Smooth muscle cell (in vitro differentiated cells): Measurements from ENCODE around the gene ARTN. TPM values are rescaled to one million over a fixed set of nuclear protein-coding genes. Genes with fewer than 3 reads are reported as not detected.

ENCODE experiments used
- DNase-seq: peaks from one replicate; lab custom pipeline; 2025; ENCODE audit not compliant: unreplicated experiment; lab: John Stamatoyannopoulos, UW
- H2AFZ ChIP-seq: fragments of 200-600 bp; sonication (generic); 2 replicates; pipeline ENCODE4 v1.6.0; 2016; ENCODE audit warnings: antibody characterized with exemption, low read depth, mild to moderate bottlenecking
- H3F3A ChIP-seq: fragments of 200-600 bp; sonication (generic); 2 replicates; pipeline ENCODE4 v1.6.0; 2017; ENCODE audit warnings: antibody characterized with exemption, low read depth
- H3K27ac ChIP-seq: fragments of 200-600 bp; sonication (generic); 2 replicates; pipeline ENCODE4 v1.5.1; 2016; ENCODE audit warnings: low read depth, mild to moderate bottlenecking
- H3K27me3 ChIP-seq: fragments of 200-600 bp; sonication (generic); 2 replicates; pipeline ENCODE4 v1.6.1; 2016; ENCODE audit warnings: low read depth, mild to moderate bottlenecking
- H3K36me3 ChIP-seq: fragments of 200-600 bp; sonication (generic); 2 replicates; pipeline ENCODE4 v1.5.1; 2016; ENCODE audit warnings: low read depth
- H3K4me1 ChIP-seq: fragments of 200-600 bp; sonication (generic); 2 replicates; pipeline ENCODE4 v1.5.1; 2016; ENCODE audit warnings: low read depth
- H3K4me2 ChIP-seq: fragments of 200-600 bp; sonication (generic); 2 replicates; pipeline ENCODE4 v1.6.0; 2016; ENCODE audit warnings: mild to moderate bottlenecking
- H3K4me3 ChIP-seq: fragments of 200-600 bp; sonication (generic); 2 replicates; pipeline ENCODE4 v1.5.1; 2016; ENCODE audit warnings: mild to moderate bottlenecking
- H3K79me2 ChIP-seq: fragments of 200-600 bp; sonication (generic); 2 replicates; pipeline ENCODE4 v1.6.0; 2016; ENCODE audit warnings: low read depth, mild to moderate bottlenecking
- H3K9ac ChIP-seq: fragments of 200-600 bp; sonication (generic); 2 replicates; pipeline ENCODE4 v1.6.0; 2016; ENCODE audit warnings: low read depth
- H3K9me3 ChIP-seq: fragments of 200-600 bp; sonication (generic); replicated peaks from 2 replicates; pipeline ENCODE4 v1.5.1; 2016; ENCODE audit warnings: low read depth
- H4K20me1 ChIP-seq: fragments of 200-600 bp; sonication (generic); 2 replicates; pipeline ENCODE4 v1.6.0; 2016; ENCODE audit warnings: low read depth
- WGBS: methylation state at CpG from one replicate; pipeline ENCODE4 v1.1.7; 2016; ENCODE audit warnings: low lambda C conversion rate; 5-methylcytosine and 5-hydroxymethylcytosine counted together
- polyA plus RNA-seq: library from polyadenylated mRNA; unstranded; fragments of >200 nt; fragmentation: Nextera tagmentation; extraction: Ambion mirVana; gene quantifications from 2 replicates; pipeline ENCODE4 v1.2.1, GENCODE V29; 2016
- total RNA-seq: library from RNA; depleted of rRNA; stranded (reverse); fragments of >200 nt; gene quantifications from 2 replicates; pipeline ENCODE4 v1.2.3, GENCODE V29; 2014
- TF ChIP-seq, protein P1 (sequence below): fragments of 200-600 bp; sonication (generic); IDR thresholded peaks from 2 replicates; pipeline ENCODE4 v1.5.1; 2017; ENCODE audit warnings: borderline replicate concordance, mild to moderate bottlenecking, antibody characterized with exemption; ENCODE audit not compliant: insufficient read depth, poor library complexity, severe bottlenecking

ARTN gene
- total and polyA plus RNA-seq, 2 experiments from 2014 or later, result 0.27 to 0.36 TPM

DNA sequence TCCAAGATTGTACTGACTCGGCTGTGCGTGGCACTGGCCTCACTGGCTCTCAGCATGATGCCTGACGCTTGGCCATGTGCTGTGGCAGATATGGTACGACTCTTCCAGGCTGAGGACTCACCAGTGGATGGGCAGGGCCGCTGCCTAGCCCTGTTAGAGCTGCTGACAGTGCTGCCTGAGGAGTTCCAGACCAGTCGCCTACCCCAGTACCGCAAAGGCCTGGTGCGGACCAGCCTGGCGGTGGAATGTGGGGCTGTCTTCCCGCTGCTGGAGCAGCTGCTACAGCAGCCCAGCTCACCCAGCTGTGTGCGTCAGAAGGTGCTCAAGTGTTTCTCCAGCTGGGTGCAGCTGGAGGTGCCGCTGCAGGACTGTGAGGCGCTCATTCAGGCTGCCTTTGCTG, 16.1 kb downstream of the ARTN start:
- 85% methylated on average over 13 of the region's 13 CpGs for WGBS
- peaks cover 23% of the 10 kb centered on the region for H3K79me2 ChIP-seq

DNA sequence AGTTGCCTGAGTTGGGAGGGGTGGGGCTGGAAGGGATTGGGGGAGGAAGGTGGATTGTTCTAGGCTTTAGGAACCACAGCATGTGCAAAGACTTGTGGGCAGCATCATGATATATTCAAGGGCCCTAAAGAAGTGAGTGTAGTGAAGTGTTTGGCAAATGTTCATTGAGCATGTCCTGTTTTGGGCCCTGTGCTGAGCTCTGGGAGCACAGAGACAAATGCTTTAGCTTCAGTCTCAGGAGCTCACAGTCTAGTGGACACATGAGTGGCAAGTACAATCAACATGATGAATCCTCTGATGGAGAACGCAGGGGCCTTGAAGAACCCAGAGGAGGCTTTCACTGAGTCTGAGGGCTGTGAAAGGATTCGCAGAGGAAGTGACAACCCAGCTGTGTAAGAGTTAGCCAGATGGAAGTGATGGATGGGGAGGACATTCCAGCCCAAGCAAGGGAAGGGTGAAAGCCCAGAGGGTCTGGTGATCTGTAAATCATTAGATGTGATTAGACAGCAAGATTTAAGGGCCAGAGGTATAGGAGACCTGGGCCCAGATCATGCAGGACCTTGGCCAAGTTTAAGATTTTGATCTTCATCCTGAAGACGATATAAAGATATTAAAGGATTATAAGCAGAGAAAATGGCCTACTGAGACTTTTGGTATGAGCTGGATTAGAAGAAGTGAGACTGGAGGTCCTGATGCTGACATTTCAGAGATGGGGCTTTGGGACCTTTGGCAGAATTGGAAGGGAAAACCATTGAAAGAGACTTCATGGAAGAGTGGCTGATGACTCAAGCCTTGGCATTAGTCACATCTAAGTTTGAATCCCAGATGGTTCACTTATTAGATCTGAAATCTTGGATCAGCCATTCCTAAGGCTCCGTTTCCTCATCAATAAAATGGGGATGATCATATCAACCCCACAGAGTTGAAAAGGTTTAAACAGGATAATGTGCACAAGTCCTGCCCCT, 17.7 kb downstream of the ARTN start:
- Histone ChIP-seq H3K36me3 (no peaks in the 10 kb centered on the region), H3K9ac (no peak overlapping the region), H3K27me3 (no peaks in the 10 kb centered on the region), H3K27ac (no peak overlapping the region), H3F3A (no peaks in the 10 kb centered on the region), H3K4me2 (no peak overlapping the region), H2AFZ (no peak overlapping the region), H3K4me3 (no peak overlapping the region), H3K79me2 (peaks cover 23% of the 10 kb centered on the region), H3K9me3 (no peaks in the 10 kb centered on the region), H4K20me1 (peaks cover 49% of the 10 kb centered on the region), H3K4me1 (peaks cover 8% of the 10 kb centered on the region)
- WGBS, result 96% methylated on average over 4 of the region's 4 CpGs
- TF ChIP-seq, protein P1, sequence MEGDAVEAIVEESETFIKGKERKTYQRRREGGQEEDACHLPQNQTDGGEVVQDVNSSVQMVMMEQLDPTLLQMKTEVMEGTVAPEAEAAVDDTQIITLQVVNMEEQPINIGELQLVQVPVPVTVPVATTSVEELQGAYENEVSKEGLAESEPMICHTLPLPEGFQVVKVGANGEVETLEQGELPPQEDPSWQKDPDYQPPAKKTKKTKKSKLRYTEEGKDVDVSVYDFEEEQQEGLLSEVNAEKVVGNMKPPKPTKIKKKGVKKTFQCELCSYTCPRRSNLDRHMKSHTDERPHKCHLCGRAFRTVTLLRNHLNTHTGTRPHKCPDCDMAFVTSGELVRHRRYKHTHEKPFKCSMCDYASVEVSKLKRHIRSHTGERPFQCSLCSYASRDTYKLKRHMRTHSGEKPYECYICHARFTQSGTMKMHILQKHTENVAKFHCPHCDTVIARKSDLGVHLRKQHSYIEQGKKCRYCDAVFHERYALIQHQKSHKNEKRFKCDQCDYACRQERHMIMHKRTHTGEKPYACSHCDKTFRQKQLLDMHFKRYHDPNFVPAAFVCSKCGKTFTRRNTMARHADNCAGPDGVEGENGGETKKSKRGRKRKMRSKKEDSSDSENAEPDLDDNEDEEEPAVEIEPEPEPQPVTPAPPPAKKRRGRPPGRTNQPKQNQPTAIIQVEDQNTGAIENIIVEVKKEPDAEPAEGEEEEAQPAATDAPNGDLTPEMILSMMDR, result no peak
- DNase-seq, result no peak

More for the DNA sequence above, 16.1 kb downstream of the ARTN start:
- Histone ChIP-seq H3K9ac (no peak overlapping the region), H3K36me3 (no peaks in the 10 kb centered on the region), H3K4me3 (no peak overlapping the region), H3F3A (no peaks in the 10 kb centered on the region), H3K4me1 (peaks cover 8% of the 10 kb centered on the region), H2AFZ (no peak overlapping the region), H3K9me3 (no peaks in the 10 kb centered on the region), H3K27ac (no peak overlapping the region), H3K27me3 (no peaks in the 10 kb centered on the region), H3K4me2 (no peak overlapping the region), H4K20me1 (peaks cover 38% of the 10 kb centered on the region)
- DNase-seq, result no peak
- TF ChIP-seq, protein P1, result no peak

DNA sequence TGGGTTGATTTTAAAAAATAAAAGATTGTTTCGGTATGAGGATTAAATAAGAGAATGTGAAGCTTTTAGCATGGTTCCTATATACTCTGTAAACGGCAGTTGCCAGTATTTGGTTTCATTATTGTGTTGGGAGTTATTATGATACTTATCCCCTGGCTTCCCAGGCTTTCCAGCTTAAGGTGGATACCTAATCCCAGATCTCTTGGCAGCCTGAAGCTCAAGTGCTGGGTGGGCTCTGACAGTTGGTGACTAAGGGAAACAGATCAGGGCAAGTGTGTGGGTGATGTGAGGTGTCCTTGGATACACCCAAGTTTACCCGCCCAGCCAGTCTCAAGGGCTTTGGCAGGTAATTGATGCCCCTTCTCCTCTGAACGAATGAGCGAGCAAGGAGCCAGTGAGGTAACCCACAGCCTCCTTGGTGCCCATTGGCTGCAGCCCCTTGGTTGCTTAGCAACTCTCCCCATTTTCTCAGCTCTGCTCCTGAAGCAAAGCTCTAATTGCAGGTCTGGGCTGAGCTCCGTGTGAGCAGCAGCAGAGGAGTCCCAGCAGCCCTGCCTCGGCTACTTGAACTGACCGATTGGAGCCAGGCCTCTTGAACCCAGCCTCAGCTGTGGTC, 19.2 kb downstream of the ARTN start:
- peaks cover 1% of the 10 kb centered on the region for H3K4me1 ChIP-seq
- DNase-seq, result no peak
- H3K9me3 ChIP-seq, result no peaks in the 10 kb centered on the region
- H2AFZ ChIP-seq, result no peak overlapping the region
- H3K79me2 ChIP-seq, result peaks cover 16% of the 10 kb centered on the region
- 71% methylated on average over 8 of the region's 8 CpGs for WGBS
- H3K4me2 ChIP-seq, result no peak overlapping the region
- H3K27me3 ChIP-seq, result no peaks in the 10 kb centered on the region
- TF ChIP-seq, protein P1, result no peak
- peaks cover 49% of the 10 kb centered on the region for H4K20me1 ChIP-seq
- no peak overlapping the region for H3K9ac ChIP-seq
- no peak overlapping the region for H3K27ac ChIP-seq
- H3K4me3 ChIP-seq, result no peak overlapping the region
- no peaks in the 10 kb centered on the region for H3F3A ChIP-seq
- no peaks in the 10 kb centered on the region for H3K36me3 ChIP-seq
